Measurements from ENCODE around the gene NRROS. TPM values are rescaled to one million over a fixed set of nuclear protein-coding genes. Genes with fewer than 3 reads are reported as not detected.
"Not testable (repeated sequence)": the region's sequence is repeated elsewhere in the genome, so short reads cannot be mapped to it uniquely, and the experiment has no call there.

Gene NRROS
- total RNA-seq, 4 donors from 2014 or later, result 0.18 to 4.8 (median 0.70) TPM; not detected in 1

DNA sequence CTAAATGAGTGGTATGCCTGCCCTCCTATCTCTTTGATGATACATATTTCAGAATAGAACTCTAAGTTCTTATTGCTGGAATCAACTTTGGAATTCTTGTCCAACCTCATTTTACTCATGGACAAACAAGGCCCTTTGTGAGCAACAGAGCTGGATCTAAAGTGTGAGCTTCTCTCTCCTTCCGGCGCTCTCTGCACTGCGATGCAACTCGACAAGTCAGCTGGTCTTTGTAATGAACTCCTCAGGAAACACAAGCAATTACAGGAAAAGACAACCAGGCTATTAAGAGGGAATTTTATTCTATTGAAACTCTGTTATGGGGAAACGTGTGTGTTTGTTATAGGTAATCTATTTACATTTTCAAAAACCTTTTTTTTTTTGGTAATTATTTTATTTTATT, 20.3 kb upstream of the NRROS start:
- TF ChIP-seq, protein P1, sequence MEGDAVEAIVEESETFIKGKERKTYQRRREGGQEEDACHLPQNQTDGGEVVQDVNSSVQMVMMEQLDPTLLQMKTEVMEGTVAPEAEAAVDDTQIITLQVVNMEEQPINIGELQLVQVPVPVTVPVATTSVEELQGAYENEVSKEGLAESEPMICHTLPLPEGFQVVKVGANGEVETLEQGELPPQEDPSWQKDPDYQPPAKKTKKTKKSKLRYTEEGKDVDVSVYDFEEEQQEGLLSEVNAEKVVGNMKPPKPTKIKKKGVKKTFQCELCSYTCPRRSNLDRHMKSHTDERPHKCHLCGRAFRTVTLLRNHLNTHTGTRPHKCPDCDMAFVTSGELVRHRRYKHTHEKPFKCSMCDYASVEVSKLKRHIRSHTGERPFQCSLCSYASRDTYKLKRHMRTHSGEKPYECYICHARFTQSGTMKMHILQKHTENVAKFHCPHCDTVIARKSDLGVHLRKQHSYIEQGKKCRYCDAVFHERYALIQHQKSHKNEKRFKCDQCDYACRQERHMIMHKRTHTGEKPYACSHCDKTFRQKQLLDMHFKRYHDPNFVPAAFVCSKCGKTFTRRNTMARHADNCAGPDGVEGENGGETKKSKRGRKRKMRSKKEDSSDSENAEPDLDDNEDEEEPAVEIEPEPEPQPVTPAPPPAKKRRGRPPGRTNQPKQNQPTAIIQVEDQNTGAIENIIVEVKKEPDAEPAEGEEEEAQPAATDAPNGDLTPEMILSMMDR (IDR thresholded peaks at IDR 0.05), result no peak
- no peak for TF ChIP-seq POLR2A (IDR thresholded peaks at IDR 0.05)
- H3K9me3 ChIP-seq, result no peaks in the 10 kb centered on the region
- intact Hi-C loops (cut with DNase I), result no loop called here
- H3K4me3 ChIP-seq, result no peak overlapping the region
- DNase-seq, result no peak
- H3K4me1 ChIP-seq, result peaks cover 4 to 27% (median 14%) of the 10 kb centered on the region in 3 donors
- H3K27me3 ChIP-seq, result no peaks in the 10 kb centered on the region
- H3K36me3 ChIP-seq, result no peaks in the 10 kb centered on the region
- peak overlapping the region in 3 of 4 donors; percentile 63 to 71 (median 68) for H3K27ac ChIP-seq
- WGBS, 2 donors, result 54 to 60% methylated on average over 5 of the region's 5 CpGs

DNA sequence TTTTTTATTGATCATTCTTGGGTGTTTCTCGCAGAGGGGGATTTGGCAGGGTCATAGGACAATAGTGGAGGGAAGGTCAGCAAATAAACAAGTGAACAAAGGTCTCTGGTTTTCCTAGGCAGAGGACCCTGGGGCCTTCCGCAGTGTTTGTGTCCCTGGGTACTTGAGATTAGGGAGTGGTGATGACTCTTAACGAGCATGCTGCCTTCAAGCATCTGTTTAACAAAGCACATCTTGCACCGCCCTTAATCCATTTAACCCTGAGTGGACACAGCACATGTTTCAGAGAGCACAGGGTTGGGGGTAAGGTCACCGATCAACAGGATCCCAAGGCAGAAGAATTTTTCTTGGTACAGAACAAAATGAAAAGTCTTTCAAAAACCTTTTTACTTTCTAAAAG, 19.9 kb upstream of the NRROS start:
- H3K27me3 ChIP-seq; H3K4me3 ChIP-seq; intact Hi-C loops (cut with DNase I); H3K9me3 ChIP-seq; H3K36me3 ChIP-seq; DNase-seq: not testable (repeated sequence)
- 59 to 73% methylated on average over 2 of the region's 5 CpGs for WGBS, 2 donors
- Histone ChIP-seq H3K27ac (peak overlapping the region; percentile 49 to 87 (median 75)), H3K4me1 (peaks cover 4 to 31% (median 14%) of the 10 kb centered on the region in 3 donors)

DNA sequence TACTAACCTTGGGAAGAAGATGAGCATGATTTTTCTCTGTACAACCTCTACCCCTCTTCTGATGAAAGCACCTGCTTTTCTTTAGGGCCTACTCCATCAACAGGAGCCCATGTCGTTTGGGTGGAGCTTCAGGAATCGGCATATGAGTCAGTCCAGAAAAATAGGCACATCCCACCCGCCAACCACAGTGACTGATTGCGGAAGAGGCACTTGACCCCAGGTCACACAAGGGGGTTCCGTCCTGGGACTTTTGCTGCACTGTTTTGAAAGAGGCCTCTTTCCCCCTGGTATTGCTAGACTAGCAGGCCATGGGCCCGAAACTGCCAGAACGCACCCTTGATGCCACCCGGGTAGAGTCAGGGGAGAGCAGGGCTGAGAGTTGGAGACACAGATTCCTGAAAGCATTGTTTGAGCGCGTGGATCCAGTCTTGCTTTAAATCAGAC, 19.3 kb upstream of the NRROS start:
- Histone ChIP-seq H3K9me3 (no peaks in the 10 kb centered on the region), H3K36me3 (no peaks in the 10 kb centered on the region), H3K27ac (peak overlapping the region; percentile 49 to 87 (median 74)), H3K4me1 (peaks cover 4 to 31% (median 14%) of the 10 kb centered on the region in 3 donors), H3K27me3 (no peaks in the 10 kb centered on the region), H3K4me3 (peak overlapping the region in 1 of 4 donors; percentile 15)
- TF ChIP-seq POLR2A (IDR thresholded peaks at IDR 0.05), result peak in 1 of 4 donors; percentile 16
- TF ChIP-seq, protein P1 (IDR thresholded peaks at IDR 0.05), result no peak
- no peak for DNase-seq
- intact Hi-C loops (cut with DNase I), result no loop called here
- WGBS, 2 donors, result 50 to 75% methylated on average over 5 to 8 of the region's 10 CpGs

DNA sequence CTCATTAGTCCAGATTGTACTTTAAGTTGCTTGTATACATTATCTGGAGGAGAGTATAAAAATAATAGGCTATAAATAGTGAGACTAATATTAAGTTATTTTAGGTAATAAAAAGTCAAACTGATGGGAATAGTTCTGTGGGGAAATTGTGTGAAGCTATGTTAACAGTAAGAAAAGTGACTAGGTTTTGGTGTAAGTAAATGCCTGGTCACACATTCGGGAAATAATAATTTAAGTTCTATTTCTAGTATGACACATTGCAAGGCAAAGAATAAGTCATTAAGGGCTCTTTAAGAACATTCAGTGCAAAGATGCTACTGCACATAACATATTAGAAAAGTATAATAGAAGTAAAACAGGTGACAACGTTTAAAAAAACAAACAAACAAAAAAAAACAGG, 18.8 kb upstream of the NRROS start:
- WGBS, 2 donors, result 59 to 61% methylated on average over 2 of the region's 2 CpGs
- intact Hi-C loops (cut with DNase I), result no loop called here

DNA sequence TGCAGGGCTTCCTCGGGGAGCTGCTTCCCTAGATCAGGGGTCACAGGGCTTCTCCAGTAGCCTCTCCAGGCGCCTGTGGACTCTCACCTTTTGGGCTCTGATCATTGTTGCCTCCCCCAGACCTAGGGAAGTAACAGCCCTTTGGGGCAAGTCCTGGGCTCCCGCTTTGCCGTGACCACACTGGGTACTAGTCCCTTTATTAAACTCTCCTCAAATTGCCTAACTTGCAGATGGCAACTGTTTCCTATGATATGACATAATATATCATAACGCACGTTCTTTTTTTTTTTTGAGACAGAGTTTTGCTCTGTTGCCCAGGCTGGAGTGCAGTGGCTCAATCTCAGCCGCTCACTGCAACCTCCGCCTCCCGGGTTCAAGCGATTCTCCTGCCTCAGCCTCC, 17.9 kb upstream of the NRROS start:
- no peak overlapping the region for H3K4me3 ChIP-seq
- H3K9me3 ChIP-seq, result no peaks in the 10 kb centered on the region
- intact Hi-C loops (cut with DNase I), result no loop called here
- no peak for DNase-seq
- 81 to 92% methylated on average over 9 to 10 of the region's 10 CpGs for WGBS, 2 donors
- peak overlapping the region in 1 of 4 donors; percentile 9 for H3K27ac ChIP-seq
- H3K36me3 ChIP-seq, result no peaks in the 10 kb centered on the region
- peaks cover 4 to 31% (median 14%) of the 10 kb centered on the region in 3 donors for H3K4me1 ChIP-seq
- H3K27me3 ChIP-seq, result no peaks in the 10 kb centered on the region
- TF ChIP-seq POLR2A (IDR thresholded peaks at IDR 0.05), result no peak
- TF ChIP-seq, protein P1 (IDR thresholded peaks at IDR 0.05), result no peak

More for the DNA sequence above, 18.8 kb upstream of the NRROS start:
- Histone ChIP-seq H3K4me3 (no peak overlapping the region), H3K4me1 (peaks cover 4 to 31% (median 14%) of the 10 kb centered on the region in 3 donors), H3K27ac (peak overlapping the region; percentile 49 to 87 (median 74)), H3K36me3 (no peaks in the 10 kb centered on the region), H3K9me3 (no peaks in the 10 kb centered on the region), H3K27me3 (no peaks in the 10 kb centered on the region)
- no peak for TF ChIP-seq POLR2A (IDR thresholded peaks at IDR 0.05)
- TF ChIP-seq, protein P1 (IDR thresholded peaks at IDR 0.05), result no peak
- DNase-seq, result no peak

Measured in esophagus squamous epithelium (tissue), 5 donors.